ENCODE results near the gene TSC22D1. TPM values are rescaled to one million over a fixed set of nuclear protein-coding genes. Genes with fewer than 3 reads are reported as not detected.

The TSC22D1 gene
- total and polyA plus RNA-seq, 4 donors, result 21.0 to 43.5 (median 37.0) TPM

- TF ChIP-seq NR2F2 (IDR thresholded peaks at IDR 0.05) (no peak), REST (IDR thresholded peaks at IDR 0.05) (no peak), HNF4G (IDR thresholded peaks at IDR 0.05) (no peak), SP1 (IDR thresholded peaks at IDR 0.05) (no peak), GABPA (IDR thresholded peaks at IDR 0.05 in 1 of 2, conservative IDR thresholded peaks at IDR 0.05 in 1 of 2) (no peak), CTCF (IDR thresholded peaks at IDR 0.05; ENCODE audit: low read depth, low read length, missing input control) (no peak), TAF1 (conservative IDR thresholded peaks at IDR 0.05) (no peak), RXRA (IDR thresholded peaks at IDR 0.05) (no peak), YY1 (IDR thresholded peaks at IDR 0.05) (no peak), JUND (IDR thresholded peaks at IDR 0.05) (no peak), ZBTB33 (IDR thresholded peaks at IDR 0.05) (no peak), FOXA2 (IDR thresholded peaks at IDR 0.05) (no peak), EGR1 (IDR thresholded peaks at IDR 0.05; ENCODE audit: low read depth in 2 of 2) (no peak), FOXA1 (IDR thresholded peaks at IDR 0.05) (no peak), ATF3 (IDR thresholded peaks at IDR 0.05) (no peak), MAX (IDR thresholded peaks at IDR 0.05) (no peak), HNF4A (conservative IDR thresholded peaks at IDR 0.05) (no peak), RAD21 (IDR thresholded peaks at IDR 0.05) (no peak)
- 85% methylated on average over 1 of the region's 1 CpG for WGBS
- no peak for DNase-seq (ENCODE audit: low spot score)
- Histone ChIP-seq H3K27ac (ENCODE audit: low read depth in 1 of 2, low read length in 2 of 2) (no peak overlapping the region), H3K36me3 (ENCODE audit: control insufficient read depth in 4 of 4, insufficient read depth in 3 of 4, low read depth in 1 of 4, low read length in 3 of 4) (no peaks in the 10 kb centered on the region), H3K27me3 (ENCODE audit: control insufficient read depth in 4 of 4, insufficient read depth in 4 of 4, low read length in 3 of 4) (no peaks in the 10 kb centered on the region), H3K4me1 (ENCODE audit: control insufficient read depth in 4 of 4, insufficient read depth in 4 of 4, low read length in 3 of 4) (no peaks in the 10 kb centered on the region), H3K9ac (ENCODE audit: low read depth in 1 of 2, low read length in 2 of 2) (no peak overlapping the region), H3K4me3 (ENCODE audit: low read depth in 1 of 3, low read length in 3 of 3) (no peak overlapping the region), H3K9me3 (ENCODE audit: control insufficient read depth in 4 of 4, low read length in 3 of 4) (no peaks in the 10 kb centered on the region)
Observed at GRCh38 chr13:44463759-44464158, 112.4 kb downstream of the TSC22D1 start.
